ENCODE measurements around the gene PAGE4. TPM values are rescaled to one million over a fixed set of nuclear protein-coding genes. Genes with fewer than 3 reads are reported as not detected.

PAGE4 gene
- total and polyA plus RNA-seq, 2 of the 13 experiments (the other 11 are each of a cell fraction or from before 2014, with no cell fraction given): 1.1 TPM; not detected in 1

DNA sequence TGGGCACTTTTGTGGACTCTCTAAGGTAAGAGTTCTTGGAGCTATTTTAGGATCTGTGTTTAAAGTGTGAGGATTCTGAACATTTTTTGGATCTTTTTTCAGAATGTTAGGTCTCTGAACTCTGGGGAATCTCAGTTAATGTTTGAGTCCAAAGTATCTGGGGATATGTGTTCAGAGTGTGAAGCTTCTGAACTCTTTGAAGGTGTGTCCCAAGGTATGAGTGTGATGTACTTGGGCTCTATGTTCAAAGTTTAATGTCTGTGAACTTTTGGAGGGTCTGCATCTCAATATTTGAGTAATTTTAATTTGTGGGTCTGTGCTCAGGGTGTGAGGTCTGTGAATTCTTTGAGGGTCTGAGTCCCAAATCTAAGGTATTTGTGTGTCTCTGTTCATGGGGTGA, 35.4 kb upstream of the PAGE4 start (continued):
- TF ChIP-seq, protein P1, sequence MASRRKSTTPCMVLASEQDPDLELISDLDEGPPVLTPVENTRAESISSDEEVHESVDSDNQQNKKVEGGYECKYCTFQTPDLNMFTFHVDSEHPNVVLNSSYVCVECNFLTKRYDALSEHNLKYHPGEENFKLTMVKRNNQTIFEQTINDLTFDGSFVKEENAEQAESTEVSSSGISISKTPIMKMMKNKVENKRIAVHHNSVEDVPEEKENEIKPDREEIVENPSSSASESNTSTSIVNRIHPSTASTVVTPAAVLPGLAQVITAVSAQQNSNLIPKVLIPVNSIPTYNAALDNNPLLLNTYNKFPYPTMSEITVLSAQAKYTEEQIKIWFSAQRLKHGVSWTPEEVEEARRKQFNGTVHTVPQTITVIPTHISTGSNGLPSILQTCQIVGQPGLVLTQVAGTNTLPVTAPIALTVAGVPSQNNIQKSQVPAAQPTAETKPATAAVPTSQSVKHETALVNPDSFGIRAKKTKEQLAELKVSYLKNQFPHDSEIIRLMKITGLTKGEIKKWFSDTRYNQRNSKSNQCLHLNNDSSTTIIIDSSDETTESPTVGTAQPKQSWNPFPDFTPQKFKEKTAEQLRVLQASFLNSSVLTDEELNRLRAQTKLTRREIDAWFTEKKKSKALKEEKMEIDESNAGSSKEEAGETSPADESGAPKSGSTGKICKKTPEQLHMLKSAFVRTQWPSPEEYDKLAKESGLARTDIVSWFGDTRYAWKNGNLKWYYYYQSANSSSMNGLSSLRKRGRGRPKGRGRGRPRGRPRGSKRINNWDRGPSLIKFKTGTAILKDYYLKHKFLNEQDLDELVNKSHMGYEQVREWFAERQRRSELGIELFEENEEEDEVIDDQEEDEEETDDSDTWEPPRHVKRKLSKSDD (CRISPR knock-in tag; IDR thresholded peaks at IDR 0.05; ENCODE audit: low read depth): no peak
- peak in 1 of 2 experiments; percentile 43; a peak in 1 of 4 replicates for TF ChIP-seq EP300 (IDR thresholded peaks at IDR 0.05; ENCODE audit: low read depth in 2 of 2, low read length in 2 of 2)
- TF ChIP-seq EP300 (CRISPR knock-in tag; IDR thresholded peaks at IDR 0.05; ENCODE audit: borderline replicate concordance): no peak
- peak; percentile 16; the same call in 1 of the 2 replicates for TF ChIP-seq RARA (CRISPR knock-in tag; IDR thresholded peaks at IDR 0.05)
- TF ChIP-seq ZSCAN29 (CRISPR knock-in tag; conservative IDR thresholded peaks at IDR 0.05): no peak
- TF ChIP-seq, protein P2, sequence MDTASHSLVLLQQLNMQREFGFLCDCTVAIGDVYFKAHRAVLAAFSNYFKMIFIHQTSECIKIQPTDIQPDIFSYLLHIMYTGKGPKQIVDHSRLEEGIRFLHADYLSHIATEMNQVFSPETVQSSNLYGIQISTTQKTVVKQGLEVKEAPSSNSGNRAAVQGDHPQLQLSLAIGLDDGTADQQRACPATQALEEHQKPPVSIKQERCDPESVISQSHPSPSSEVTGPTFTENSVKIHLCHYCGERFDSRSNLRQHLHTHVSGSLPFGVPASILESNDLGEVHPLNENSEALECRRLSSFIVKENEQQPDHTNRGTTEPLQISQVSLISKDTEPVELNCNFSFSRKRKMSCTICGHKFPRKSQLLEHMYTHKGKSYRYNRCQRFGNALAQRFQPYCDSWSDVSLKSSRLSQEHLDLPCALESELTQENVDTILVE (CRISPR knock-in tag; IDR thresholded peaks at IDR 0.05): no peak
- TF ChIP-seq, protein P3, sequence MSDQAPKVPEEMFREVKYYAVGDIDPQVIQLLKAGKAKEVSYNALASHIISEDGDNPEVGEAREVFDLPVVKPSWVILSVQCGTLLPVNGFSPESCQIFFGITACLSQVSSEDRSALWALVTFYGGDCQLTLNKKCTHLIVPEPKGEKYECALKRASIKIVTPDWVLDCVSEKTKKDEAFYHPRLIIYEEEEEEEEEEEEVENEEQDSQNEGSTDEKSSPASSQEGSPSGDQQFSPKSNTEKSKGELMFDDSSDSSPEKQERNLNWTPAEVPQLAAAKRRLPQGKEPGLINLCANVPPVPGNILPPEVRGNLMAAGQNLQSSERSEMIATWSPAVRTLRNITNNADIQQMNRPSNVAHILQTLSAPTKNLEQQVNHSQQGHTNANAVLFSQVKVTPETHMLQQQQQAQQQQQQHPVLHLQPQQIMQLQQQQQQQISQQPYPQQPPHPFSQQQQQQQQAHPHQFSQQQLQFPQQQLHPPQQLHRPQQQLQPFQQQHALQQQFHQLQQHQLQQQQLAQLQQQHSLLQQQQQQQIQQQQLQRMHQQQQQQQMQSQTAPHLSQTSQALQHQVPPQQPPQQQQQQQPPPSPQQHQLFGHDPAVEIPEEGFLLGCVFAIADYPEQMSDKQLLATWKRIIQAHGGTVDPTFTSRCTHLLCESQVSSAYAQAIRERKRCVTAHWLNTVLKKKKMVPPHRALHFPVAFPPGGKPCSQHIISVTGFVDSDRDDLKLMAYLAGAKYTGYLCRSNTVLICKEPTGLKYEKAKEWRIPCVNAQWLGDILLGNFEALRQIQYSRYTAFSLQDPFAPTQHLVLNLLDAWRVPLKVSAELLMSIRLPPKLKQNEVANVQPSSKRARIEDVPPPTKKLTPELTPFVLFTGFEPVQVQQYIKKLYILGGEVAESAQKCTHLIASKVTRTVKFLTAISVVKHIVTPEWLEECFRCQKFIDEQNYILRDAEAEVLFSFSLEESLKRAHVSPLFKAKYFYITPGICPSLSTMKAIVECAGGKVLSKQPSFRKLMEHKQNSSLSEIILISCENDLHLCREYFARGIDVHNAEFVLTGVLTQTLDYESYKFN (CRISPR knock-in tag; conservative IDR thresholded peaks at IDR 0.05): peak; percentile 44
- TF ChIP-seq TCF7 (IDR thresholded peaks at IDR 0.05; ENCODE audit: low read depth): peak; percentile 16; the same call in 1 of the 2 replicates
- TF ChIP-seq SMAD9 (CRISPR knock-in tag; IDR thresholded peaks at IDR 0.05): no peak
- 0 out of 2 replicates have a peak, but pooled peaks have one; percentile 20 for TF ChIP-seq PPARG (CRISPR knock-in tag; conservative IDR thresholded peaks at IDR 0.05)
- no peak for TF ChIP-seq MZF1 (CRISPR knock-in tag; IDR thresholded peaks at IDR 0.05; ENCODE audit: borderline replicate concordance)
- TF ChIP-seq NR2C2 (CRISPR knock-in tag; IDR thresholded peaks at IDR 0.05; ENCODE audit: borderline replicate concordance): no peak
- TF ChIP-seq TEAD3 (CRISPR knock-in tag; optimal IDR thresholded peaks at IDR 0.05; ENCODE audit: borderline replicate concordance): peak; percentile 16
- TF ChIP-seq JUNB (CRISPR knock-in tag; IDR thresholded peaks at IDR 0.05; ENCODE audit: borderline replicate concordance): no peak
- no peak for TF ChIP-seq ZNF598 (CRISPR knock-in tag; IDR thresholded peaks at IDR 0.05; ENCODE audit: borderline replicate concordance)
